Activated T-helper 1 cell treated with anti-CD3 and anti-CD28 coated beads, Interleukin-2, amount 50 U/mL, for 16 hours (primary cell): ENCODE measurements around the gene TMEM72.

Source experiments
- DNase-seq, 2 donors: peaks; one replicate each; pipeline ENCODE4 v3.0.0-alpha.2; 2020; ENCODE audit warnings: low read depth in 1 of 2, low spot score in 1 of 2

The TMEM72 gene

GRCh38 chr10:44916429-44916828 lies 5.3 kb downstream of the TMEM72 start:
- no peak for DNase-seq

- DNase-seq = no peak
These were observed 6.7 kb downstream of the TMEM72 start for GRCh38 chr10:44917848-44918247.

GRCh38 chr10:44920252-44920651 lies 9.1 kb downstream of the TMEM72 start:
- DNase-seq = no peak

- no peak for DNase-seq
These were observed 9.9 kb downstream of the TMEM72 start for GRCh38 chr10:44921061-44921460.

- no peak for DNase-seq
These were observed 10.4 kb downstream of the TMEM72 start for GRCh38 chr10:44921506-44921905.

GRCh38 chr10:44922021-44922420 lies 10.9 kb downstream of the TMEM72 start:
- no peak for DNase-seq

GRCh38 chr10:44922796-44923545 lies 11.8 kb downstream of the TMEM72 start:
- DNase-seq = no peak

GRCh38 chr10:44923611-44924010 lies 12.5 kb downstream of the TMEM72 start:
- no peak for DNase-seq

- DNase-seq = no peak
These were observed 13.3 kb downstream of the TMEM72 start for GRCh38 chr10:44924261-44925040.

GRCh38 chr10:44925224-44925623 lies 14.1 kb downstream of the TMEM72 start:
- no peak for DNase-seq

GRCh38 chr10:44925811-44926750 lies 14.9 kb downstream of the TMEM72 start:
- DNase-seq = no peak

GRCh38 chr10:44926751-44927351 lies 15.7 kb downstream of the TMEM72 start:
- DNase-seq = no peak

- no peak for DNase-seq
These were observed 16.2 kb downstream of the TMEM72 start for GRCh38 chr10:44927352-44927751.

- no peak for DNase-seq
These were observed 17.3 kb downstream of the TMEM72 start for GRCh38 chr10:44928462-44928861.

- no peak for DNase-seq
These were observed 18.5 kb downstream of the TMEM72 start for GRCh38 chr10:44929356-44930255.

GRCh38 chr10:44930904-44931620 lies 19.9 kb downstream of the TMEM72 start:
- no peak for DNase-seq

GRCh38 chr10:44931621-44932516 lies 20.7 kb downstream of the TMEM72 start:
- DNase-seq = no peak
